Gastrocnemius medialis (tissue), 4 donors: ENCODE results near the gene NFKBIB.

Experiments used
- POLR2A ChIP-seq, 2 donors: fragments of 450-650 bp; IDR thresholded peaks; one replicate each; pipeline ENCODE4 v1.6.1; 2017; ENCODE audit warnings: antibody characterized with exemption in 2 of 2, mild to moderate bottlenecking in 2 of 2, moderate library complexity in 2 of 2
- TF ChIP-seq, protein P1 (sequence below), 5 experiments: fragments of 450-650 bp in 3 of 5; fragments of 200-600 bp in 2 of 5; sonication (generic) in 2 of 5; IDR thresholded peaks in 4 of 5; conservative IDR thresholded peaks in 1 of 5; 1 replicate in 4 of 5; 2 replicates in 1 of 5; pipeline ENCODE4 v1.5.1; 2016 to 2019; ENCODE audit warnings: antibody characterized with exemption in 5 of 5, mild to moderate bottlenecking in 3 of 5, moderate library complexity in 3 of 5

DNA sequence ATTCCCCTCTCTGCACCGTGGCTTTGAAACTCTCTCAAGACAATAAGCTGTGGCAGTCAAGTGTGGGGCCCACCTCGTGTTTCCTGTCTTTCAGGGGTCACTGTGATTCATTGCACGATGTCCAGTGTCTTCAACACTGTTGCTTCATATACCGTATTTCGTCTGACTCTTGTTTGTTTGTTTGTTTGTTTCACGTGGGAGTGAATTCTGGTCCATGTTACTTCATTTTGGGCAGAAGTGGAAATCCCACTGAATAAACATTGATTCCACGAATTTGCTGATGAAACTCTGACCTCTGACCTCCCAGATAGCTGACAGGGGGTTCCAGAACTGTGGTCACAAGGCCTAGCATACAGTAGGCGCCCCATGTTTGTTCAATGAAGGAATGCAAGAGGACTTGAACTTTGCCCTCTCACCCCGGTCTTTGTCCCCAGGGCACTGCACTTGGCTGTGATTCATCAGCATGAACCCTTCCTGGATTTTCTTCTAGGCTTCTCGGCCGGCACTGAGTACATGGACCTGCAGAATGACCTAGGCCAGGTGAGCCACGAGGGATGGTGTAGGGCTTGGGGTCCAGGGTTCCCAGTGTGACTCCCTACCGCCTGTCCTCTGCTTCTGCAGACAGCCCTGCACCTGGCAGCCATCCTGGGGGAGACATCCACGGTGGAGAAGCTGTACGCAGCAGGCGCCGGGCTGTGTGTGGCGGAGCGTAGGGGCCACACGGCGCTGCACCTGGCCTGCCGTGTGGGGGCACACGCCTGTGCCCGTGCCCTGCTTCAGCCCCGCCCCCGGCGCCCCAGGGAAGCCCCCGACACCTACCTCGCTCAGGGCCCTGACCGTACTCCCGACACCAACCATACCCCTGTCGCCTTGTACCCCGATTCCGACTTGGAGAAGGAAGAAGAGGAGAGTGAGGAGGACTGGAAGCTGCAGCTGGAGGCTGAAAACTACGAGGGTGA is 5.1 kb downstream of the NFKBIB start:
- no peak for TF ChIP-seq POLR2A (IDR thresholded peaks at IDR 0.05)
- TF ChIP-seq, protein P1, sequence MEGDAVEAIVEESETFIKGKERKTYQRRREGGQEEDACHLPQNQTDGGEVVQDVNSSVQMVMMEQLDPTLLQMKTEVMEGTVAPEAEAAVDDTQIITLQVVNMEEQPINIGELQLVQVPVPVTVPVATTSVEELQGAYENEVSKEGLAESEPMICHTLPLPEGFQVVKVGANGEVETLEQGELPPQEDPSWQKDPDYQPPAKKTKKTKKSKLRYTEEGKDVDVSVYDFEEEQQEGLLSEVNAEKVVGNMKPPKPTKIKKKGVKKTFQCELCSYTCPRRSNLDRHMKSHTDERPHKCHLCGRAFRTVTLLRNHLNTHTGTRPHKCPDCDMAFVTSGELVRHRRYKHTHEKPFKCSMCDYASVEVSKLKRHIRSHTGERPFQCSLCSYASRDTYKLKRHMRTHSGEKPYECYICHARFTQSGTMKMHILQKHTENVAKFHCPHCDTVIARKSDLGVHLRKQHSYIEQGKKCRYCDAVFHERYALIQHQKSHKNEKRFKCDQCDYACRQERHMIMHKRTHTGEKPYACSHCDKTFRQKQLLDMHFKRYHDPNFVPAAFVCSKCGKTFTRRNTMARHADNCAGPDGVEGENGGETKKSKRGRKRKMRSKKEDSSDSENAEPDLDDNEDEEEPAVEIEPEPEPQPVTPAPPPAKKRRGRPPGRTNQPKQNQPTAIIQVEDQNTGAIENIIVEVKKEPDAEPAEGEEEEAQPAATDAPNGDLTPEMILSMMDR (IDR thresholded peaks at IDR 0.05 in 4 of 5, conservative IDR thresholded peaks at IDR 0.05 in 1 of 5): no peak
